Activated CD8-positive, alpha-beta memory T cell treated with anti-CD3 and anti-CD28 coated beads, Interleukin-2, amount 10 ng/mL, durations not matched to agents 7 days and 5 days (primary cell): ENCODE data around the gene HNMT. TPM values are rescaled to one million over a fixed set of nuclear protein-coding genes. Genes with fewer than 3 reads are reported as not detected.
"Not testable (repeated sequence)": the region's sequence is repeated elsewhere in the genome, so short reads cannot be mapped to it uniquely, and the experiment has no call there.

Experiments used
- ATAC-seq: fragments of 150-1000 bp; cut with Tn5 transposase; one replicate; pipeline ENCODE4 v1.10.0; 2021; ENCODE audit warnings: moderate library complexity
- CTCF ChIA-PET: fragments of 350-600 bp; sonication (Branson Sonifier 250); formaldehyde crosslinking; loops from one replicate; lab custom pipeline; 2021; ENCODE audit warnings: antibody characterized with exemption; lab: Charles Lee
- DNase-seq: peaks from one replicate; pipeline ENCODE4 v3.0.0-alpha.2; 2020
- H3K27ac Mint-ChIP-seq: one replicate; pipeline ENCODE4 v1.8.0; 2021; ENCODE audit warnings: mild to moderate bottlenecking, mixed read lengths
- H3K27me3 Mint-ChIP-seq: one replicate; pipeline ENCODE4 v1.8.0; 2021; ENCODE audit warnings: mixed read lengths
- H3K36me3 Mint-ChIP-seq: one replicate; pipeline ENCODE4 v1.8.0; 2021; ENCODE audit warnings: mild to moderate bottlenecking, mixed read lengths
- H3K4me1 Mint-ChIP-seq: one replicate; pipeline ENCODE4 v1.8.0; 2021; ENCODE audit warnings: mixed read lengths
- H3K4me3 Mint-ChIP-seq: one replicate; pipeline ENCODE4 v1.8.0; 2021; ENCODE audit warnings: mild to moderate bottlenecking, moderate library complexity, mixed read lengths
- H3K9me3 Mint-ChIP-seq: one replicate; pipeline ENCODE4 v1.8.0; 2022; ENCODE audit warnings: low read depth, mixed read lengths
- total RNA-seq, 2 experiments: library from RNA; stranded (reverse); gene quantifications; one replicate each; pipeline ENCODE4 v1.2.3, GENCODE V29; 2021

Gene HNMT
- not detected for total RNA-seq

- CTCF ChIA-PET, result no interaction called here
- H3K9me3 Mint-ChIP-seq, result no peaks in the 10 kb centered on the region
- DNase-seq, result no peak
- no peak within 1 kb of the TSS for H3K4me3 Mint-ChIP-seq
- no peaks in the 10 kb centered on the region for H3K4me1 Mint-ChIP-seq
- no peaks in the 10 kb centered on the region for H3K36me3 Mint-ChIP-seq
- ATAC-seq, result no peak
- peaks cover 2% of the 10 kb centered on the region for H3K27me3 Mint-ChIP-seq
- H3K27ac Mint-ChIP-seq, result no peak within 1 kb of the TSS
These were observed at the start of gene HNMT for GRCh38 chr2:137964066-137964858. HNMT (plus strand) TSS chr2:137964473; CDS start chr2:137964492, 19 bp downstream.

DNA sequence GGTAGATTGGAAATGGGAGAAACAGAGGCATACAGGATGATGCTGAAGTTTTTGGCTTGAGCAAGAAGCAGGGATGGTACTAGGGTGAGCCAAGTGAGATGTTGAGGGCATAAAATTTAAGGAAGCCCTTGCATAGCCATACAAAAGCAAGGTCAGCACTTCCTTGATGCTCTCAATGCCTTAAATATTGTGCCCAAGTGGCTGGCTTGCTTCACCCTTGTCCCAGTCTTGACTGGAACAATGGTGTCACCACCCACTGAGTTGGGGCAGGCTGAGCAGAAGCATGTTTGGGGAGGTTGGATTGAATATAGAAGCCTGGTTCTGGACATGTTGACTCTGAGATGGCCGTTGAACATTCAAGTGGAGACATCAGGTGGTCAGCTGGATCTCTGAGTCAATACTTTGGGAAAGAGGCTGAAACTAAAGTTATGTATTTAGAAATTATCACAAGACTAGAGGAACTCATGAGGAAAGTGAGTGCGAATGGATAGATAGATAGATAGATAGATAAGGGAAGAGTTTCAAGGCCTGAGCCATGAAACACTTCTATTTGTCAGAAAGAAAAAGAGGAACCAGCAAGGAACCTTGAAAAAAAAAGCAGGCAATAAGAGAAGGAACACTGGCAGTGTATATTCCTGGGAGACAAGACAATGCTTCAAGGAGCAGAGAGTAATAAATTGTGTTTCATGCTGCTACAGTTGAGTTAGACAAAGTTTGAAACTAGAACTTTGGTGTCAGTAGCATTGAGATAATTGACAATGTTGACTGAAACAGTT is 43.0 kb upstream of the HNMT start:
- ATAC-seq (no peak), DNase-seq (no peak)
- H3K9me3 Mint-ChIP-seq, result no peaks in the 10 kb centered on the region
- H3K4me1 Mint-ChIP-seq, result no peaks in the 10 kb centered on the region
- no peaks in the 10 kb centered on the region for H3K36me3 Mint-ChIP-seq
- CTCF ChIA-PET, result no interaction called here
- H3K4me3 Mint-ChIP-seq, result no peak overlapping the region
- no peak overlapping the region for H3K27ac Mint-ChIP-seq
- peaks cover 5% of the 10 kb centered on the region for H3K27me3 Mint-ChIP-seq

DNA sequence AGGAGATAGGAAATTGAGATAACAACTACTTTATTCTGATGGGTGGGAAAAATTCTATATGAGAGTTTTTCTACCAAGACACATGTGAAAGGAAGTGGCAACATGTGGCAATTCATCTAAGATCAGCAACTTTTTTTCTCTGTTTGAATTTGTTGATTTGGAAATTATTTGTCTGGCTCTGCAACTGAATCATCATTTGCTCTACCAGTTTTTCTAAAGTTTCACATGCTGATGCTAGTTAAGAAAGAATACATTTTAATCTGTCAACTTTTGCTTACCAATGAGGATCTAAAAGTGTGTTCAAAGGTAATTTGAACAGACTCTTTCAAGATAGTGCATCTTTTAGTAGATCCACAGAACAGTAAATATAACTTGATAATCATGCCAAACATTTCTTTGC is 42.1 kb upstream of the HNMT start:
- CTCF ChIA-PET, H3K27ac Mint-ChIP-seq, H3K27me3 Mint-ChIP-seq, ATAC-seq, H3K9me3 Mint-ChIP-seq, H3K36me3 Mint-ChIP-seq, H3K4me1 Mint-ChIP-seq, H3K4me3 Mint-ChIP-seq, DNase-seq: not testable (repeated sequence)

GRCh38 chr2:137924019-137924418 is 40.3 kb upstream of the HNMT start:
- Mint-ChIP-seq H3K36me3 (no peaks in the 10 kb centered on the region), H3K27me3 (peaks cover 3% of the 10 kb centered on the region), H3K9me3 (no peaks in the 10 kb centered on the region), H3K4me1 (no peaks in the 10 kb centered on the region), H3K4me3 (no peak overlapping the region), H3K27ac (no peak overlapping the region)
- CTCF ChIA-PET, result no interaction called here
- DNase-seq (no peak), ATAC-seq (no peak)

GRCh38 chr2:137925599-137925998 is 38.7 kb upstream of the HNMT start:
- Mint-ChIP-seq H3K4me1 (no peaks in the 10 kb centered on the region), H3K36me3 (no peaks in the 10 kb centered on the region), H3K27me3 (peaks cover 3% of the 10 kb centered on the region), H3K27ac (no peak overlapping the region), H3K9me3 (no peaks in the 10 kb centered on the region), H3K4me3 (no peak overlapping the region)
- no peak for DNase-seq
- ATAC-seq, result no peak
- CTCF ChIA-PET, result no interaction called here

- no peaks in the 10 kb centered on the region for H3K9me3 Mint-ChIP-seq
- H3K27ac Mint-ChIP-seq, result no peak overlapping the region
- no peaks in the 10 kb centered on the region for H3K4me1 Mint-ChIP-seq
- CTCF ChIA-PET, result no interaction called here
- ATAC-seq, result no peak
- no peaks in the 10 kb centered on the region for H3K36me3 Mint-ChIP-seq
- H3K27me3 Mint-ChIP-seq, result no peaks in the 10 kb centered on the region
- no peak for DNase-seq
- no peak overlapping the region for H3K4me3 Mint-ChIP-seq
These were observed 36.4 kb upstream of the HNMT start for GRCh38 chr2:137927846-137928245.

DNA sequence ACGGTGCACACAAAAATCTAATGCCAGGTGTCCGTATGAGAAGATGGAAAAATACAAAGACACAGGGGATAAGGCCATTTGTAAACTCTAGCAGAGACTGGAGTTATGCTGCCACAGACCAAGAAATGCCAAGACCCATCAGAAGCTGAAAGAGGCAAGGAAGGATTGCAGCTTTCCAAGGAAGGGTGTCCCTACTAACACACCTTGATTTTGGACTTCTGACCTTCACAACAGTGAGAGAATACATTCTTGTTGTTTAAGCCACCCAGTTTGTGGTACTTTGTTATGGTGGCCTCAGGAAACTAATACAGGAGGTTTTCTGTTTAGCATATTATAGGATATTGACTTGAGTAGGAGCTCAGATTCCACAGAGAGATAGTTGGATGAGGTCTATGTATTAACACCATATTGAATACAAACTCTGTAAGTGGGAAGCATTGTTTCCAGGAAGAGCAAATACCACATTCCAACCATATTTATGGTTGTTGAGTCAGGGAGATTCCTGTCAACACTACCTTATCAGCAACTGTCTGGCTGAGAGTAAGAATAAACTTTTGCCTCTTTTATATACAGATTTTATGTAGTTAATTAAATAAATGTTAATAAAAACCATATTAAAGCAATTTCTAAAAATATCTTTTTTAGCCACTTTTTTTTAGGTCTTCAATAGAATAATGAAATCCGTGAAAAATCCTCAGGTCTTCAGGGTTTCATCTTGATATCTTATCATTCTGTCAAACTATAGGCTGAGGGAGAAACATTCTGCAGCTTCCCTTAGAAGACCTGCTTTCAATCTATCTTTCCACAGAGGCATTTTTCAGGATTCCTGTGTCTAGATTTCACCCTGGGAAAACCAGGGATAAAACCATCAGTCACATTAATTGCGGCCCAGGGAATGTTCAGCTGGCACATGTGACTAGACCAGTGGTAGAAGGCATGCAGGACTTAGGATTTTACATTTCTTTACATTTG is 35.4 kb upstream of the HNMT start:
- DNase-seq (no peak), ATAC-seq (no peak)
- Mint-ChIP-seq H3K27me3 (no peaks in the 10 kb centered on the region), H3K4me3 (no peak overlapping the region), H3K4me1 (no peaks in the 10 kb centered on the region), H3K9me3 (no peaks in the 10 kb centered on the region), H3K27ac (no peak overlapping the region), H3K36me3 (no peaks in the 10 kb centered on the region)
- CTCF ChIA-PET, result no interaction called here

- no peaks in the 10 kb centered on the region for H3K9me3 Mint-ChIP-seq
- ATAC-seq, result no peak
- no peaks in the 10 kb centered on the region for H3K4me1 Mint-ChIP-seq
- H3K36me3 Mint-ChIP-seq, result no peaks in the 10 kb centered on the region
- H3K4me3 Mint-ChIP-seq, result no peak overlapping the region
- no peaks in the 10 kb centered on the region for H3K27me3 Mint-ChIP-seq
- DNase-seq, result no peak
- H3K27ac Mint-ChIP-seq, result no peak overlapping the region
- CTCF ChIA-PET, result no interaction called here
These were observed 34.8 kb upstream of the HNMT start for GRCh38 chr2:137929519-137929916.

DNA sequence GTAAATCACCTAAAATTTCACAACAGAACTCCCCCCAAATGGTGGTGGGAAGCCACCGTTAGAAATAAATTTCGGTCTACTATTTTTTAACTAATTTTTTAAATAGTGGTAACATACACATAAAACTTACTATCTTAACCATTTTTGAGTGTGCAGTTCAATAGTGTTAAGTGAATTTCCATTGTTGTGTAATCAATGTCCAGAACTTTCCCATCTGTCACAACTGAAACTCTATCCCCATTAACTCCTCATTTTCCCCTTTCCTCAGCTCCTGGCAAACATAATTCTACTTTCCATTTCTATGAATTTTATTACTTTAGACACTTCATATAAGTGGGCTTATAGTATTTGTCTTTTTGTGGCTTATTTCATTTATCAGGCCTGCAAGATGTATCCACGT is 34.1 kb upstream of the HNMT start:
- CTCF ChIA-PET, result no interaction called here
- Mint-ChIP-seq H3K4me1 (no peaks in the 10 kb centered on the region), H3K4me3 (no peak overlapping the region), H3K9me3 (no peaks in the 10 kb centered on the region), H3K36me3 (no peaks in the 10 kb centered on the region), H3K27ac (no peak overlapping the region), H3K27me3 (no peaks in the 10 kb centered on the region)
- ATAC-seq (no peak), DNase-seq (no peak)

GRCh38 chr2:137935591-137935990 is 28.7 kb upstream of the HNMT start:
- no peak overlapping the region for H3K27ac Mint-ChIP-seq
- DNase-seq (no peak), ATAC-seq (no peak)
- no peaks in the 10 kb centered on the region for H3K9me3 Mint-ChIP-seq
- H3K27me3 Mint-ChIP-seq, result no peaks in the 10 kb centered on the region
- CTCF ChIA-PET, result no interaction called here
- no peaks in the 10 kb centered on the region for H3K4me1 Mint-ChIP-seq
- H3K4me3 Mint-ChIP-seq, result no peak overlapping the region
- H3K36me3 Mint-ChIP-seq, result no peaks in the 10 kb centered on the region

DNA sequence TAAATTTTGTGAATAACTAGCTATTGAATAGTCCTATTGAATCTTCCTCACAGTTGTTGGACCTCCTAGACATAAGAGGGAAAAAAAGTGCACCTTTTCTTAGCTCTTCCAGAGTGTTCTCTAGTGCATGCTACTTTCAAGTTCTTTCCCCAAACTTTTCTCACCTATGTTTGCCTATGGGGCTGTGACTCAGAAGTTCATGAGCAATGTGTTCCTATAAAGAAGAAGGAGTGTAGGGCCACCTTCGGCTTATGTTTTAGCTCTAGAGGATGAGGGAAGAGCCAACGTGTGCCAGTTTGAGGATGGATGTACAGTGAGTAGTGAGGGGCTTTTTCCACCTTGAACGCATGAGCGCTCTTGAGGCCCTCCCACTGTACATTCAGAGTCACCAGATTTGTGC is 27.0 kb upstream of the HNMT start:
- H3K27me3 Mint-ChIP-seq, result no peaks in the 10 kb centered on the region
- no peaks in the 10 kb centered on the region for H3K9me3 Mint-ChIP-seq
- ATAC-seq, result no peak
- H3K4me1 Mint-ChIP-seq, result no peaks in the 10 kb centered on the region
- CTCF ChIA-PET, result no interaction called here
- no peaks in the 10 kb centered on the region for H3K36me3 Mint-ChIP-seq
- H3K4me3 Mint-ChIP-seq, result no peak overlapping the region
- H3K27ac Mint-ChIP-seq, result no peak overlapping the region
- DNase-seq, result no peak

- ATAC-seq, result no peak
- Mint-ChIP-seq H3K36me3 (no peaks in the 10 kb centered on the region), H3K4me3 (no peak overlapping the region), H3K27me3 (no peaks in the 10 kb centered on the region), H3K9me3 (no peaks in the 10 kb centered on the region), H3K27ac (no peak overlapping the region), H3K4me1 (no peaks in the 10 kb centered on the region)
- no peak for DNase-seq
- CTCF ChIA-PET, result no interaction called here
These were observed 26.5 kb upstream of the HNMT start for GRCh38 chr2:137937778-137938177.

- no peak for ATAC-seq
- no peak overlapping the region for H3K4me3 Mint-ChIP-seq
- CTCF ChIA-PET, result no interaction called here
- no peaks in the 10 kb centered on the region for H3K9me3 Mint-ChIP-seq
- no peak overlapping the region for H3K27ac Mint-ChIP-seq
- no peak for DNase-seq
- H3K36me3 Mint-ChIP-seq, result no peaks in the 10 kb centered on the region
- H3K4me1 Mint-ChIP-seq, result no peaks in the 10 kb centered on the region
- H3K27me3 Mint-ChIP-seq, result no peaks in the 10 kb centered on the region
These were observed 26.1 kb upstream of the HNMT start for GRCh38 chr2:137938204-137938603.
